ENCODE measurements around the gene DCAF8L1. TPM values are rescaled to one million over a fixed set of nuclear protein-coding genes. Genes with fewer than 3 reads are reported as not detected.
"Not testable (repeated sequence)": the region's sequence is repeated elsewhere in the genome, so short reads cannot be mapped to it uniquely, and the experiment has no call there.

The DCAF8L1 gene
- total RNA-seq: not detected

- CTCF ChIA-PET: no interaction called here
- no peaks in the 10 kb centered on the region for H3K27me3 Mint-ChIP-seq
- H3K4me3 Mint-ChIP-seq: no peak within 1 kb of the TSS
- DNase-seq: no peak
- H3K9me3 Mint-ChIP-seq (ENCODE audit: low read depth): peaks cover 5% of the 10 kb centered on the region
- no peak for ATAC-seq
- no peaks in the 10 kb centered on the region for H3K4me1 Mint-ChIP-seq
- H3K27ac Mint-ChIP-seq: no peak within 1 kb of the TSS
- no peaks in the 10 kb centered on the region for H3K36me3 Mint-ChIP-seq
These were observed at the start of gene DCAF8L1 for GRCh38 chrX:27981349-27981748. Gene DCAF8L1, minus strand, starts transcription at chrX:27981449. Its CDS starts 115 bp downstream, at chrX:27981334.

GRCh38 chrX:28022371-28022770 is 41.1 kb upstream of the DCAF8L1 start:
- no peak for DNase-seq
- Mint-ChIP-seq H3K9me3 (ENCODE audit: low read depth) (no peaks in the 10 kb centered on the region), H3K27ac (no peak overlapping the region), H3K4me1 (no peaks in the 10 kb centered on the region), H3K36me3 (no peaks in the 10 kb centered on the region), H3K27me3 (no peaks in the 10 kb centered on the region), H3K4me3 (no peak overlapping the region)
- ATAC-seq: no peak
- CTCF ChIA-PET: no interaction called here

GRCh38 chrX:28016823-28017222 is 35.6 kb upstream of the DCAF8L1 start:
- H3K9me3 Mint-ChIP-seq (ENCODE audit: low read depth): no peaks in the 10 kb centered on the region
- no peaks in the 10 kb centered on the region for H3K4me1 Mint-ChIP-seq
- DNase-seq (no peak), ATAC-seq (no peak)
- no peaks in the 10 kb centered on the region for H3K27me3 Mint-ChIP-seq
- H3K4me3 Mint-ChIP-seq: no peak overlapping the region
- no peaks in the 10 kb centered on the region for H3K36me3 Mint-ChIP-seq
- CTCF ChIA-PET: no interaction called here
- H3K27ac Mint-ChIP-seq: no peak overlapping the region

- ATAC-seq: no peak
- no peaks in the 10 kb centered on the region for H3K36me3 Mint-ChIP-seq
These were observed 34.7 kb upstream of the DCAF8L1 start for GRCh38 chrX:28015993-28016392.

GRCh38 chrX:28010875-28011274 is 29.6 kb upstream of the DCAF8L1 start:
- ATAC-seq (no peak), DNase-seq (no peak)
- CTCF ChIA-PET: no interaction called here
- H3K36me3 Mint-ChIP-seq: no peaks in the 10 kb centered on the region
- H3K27ac Mint-ChIP-seq: no peak overlapping the region
- no peak overlapping the region for H3K4me3 Mint-ChIP-seq
- H3K9me3 Mint-ChIP-seq (ENCODE audit: low read depth): peaks cover 2% of the 10 kb centered on the region
- no peaks in the 10 kb centered on the region for H3K4me1 Mint-ChIP-seq
- no peaks in the 10 kb centered on the region for H3K27me3 Mint-ChIP-seq

More at GRCh38 chrX:28015993-28016392, 34.7 kb upstream of the DCAF8L1 start:
- no peak for DNase-seq
- CTCF ChIA-PET: no interaction called here
- Mint-ChIP-seq H3K27ac (no peak overlapping the region), H3K9me3 (ENCODE audit: low read depth) (no peaks in the 10 kb centered on the region), H3K4me1 (no peaks in the 10 kb centered on the region), H3K27me3 (no peaks in the 10 kb centered on the region), H3K4me3 (no peak overlapping the region)

GRCh38 chrX:27998666-27999065 is 17.4 kb upstream of the DCAF8L1 start:
- Mint-ChIP-seq H3K27me3 (no peaks in the 10 kb centered on the region), H3K9me3 (ENCODE audit: low read depth) (peaks cover 2% of the 10 kb centered on the region), H3K27ac (no peak overlapping the region), H3K4me3 (no peak overlapping the region), H3K4me1 (no peaks in the 10 kb centered on the region), H3K36me3 (no peaks in the 10 kb centered on the region)
- DNase-seq (no peak), ATAC-seq (no peak)
- CTCF ChIA-PET: no interaction called here

GRCh38 chrX:27997622-27998021 is 16.4 kb upstream of the DCAF8L1 start:
- Mint-ChIP-seq H3K27ac (no peak overlapping the region), H3K27me3 (no peaks in the 10 kb centered on the region), H3K4me3 (no peak overlapping the region), H3K4me1 (no peaks in the 10 kb centered on the region), H3K36me3 (no peaks in the 10 kb centered on the region), H3K9me3 (ENCODE audit: low read depth) (peaks cover 2% of the 10 kb centered on the region)
- DNase-seq (no peak), ATAC-seq (no peak)
- CTCF ChIA-PET: no interaction called here

- ATAC-seq: no peak
- DNase-seq: no peak
- CTCF ChIA-PET: no interaction called here
- Mint-ChIP-seq H3K4me1 (no peaks in the 10 kb centered on the region), H3K27me3 (no peaks in the 10 kb centered on the region), H3K4me3 (no peak overlapping the region), H3K9me3 (ENCODE audit: low read depth) (peaks cover 2% of the 10 kb centered on the region), H3K27ac (no peak overlapping the region), H3K36me3 (no peaks in the 10 kb centered on the region)
These were observed 14.9 kb upstream of the DCAF8L1 start for GRCh38 chrX:27996132-27996531.

GRCh38 chrX:27995611-27996010 is 14.4 kb upstream of the DCAF8L1 start:
- H3K4me3 Mint-ChIP-seq: no peak overlapping the region
- CTCF ChIA-PET: no interaction called here

GRCh38 chrX:27987862-27988646 is 6.8 kb upstream of the DCAF8L1 start:
- CTCF ChIA-PET: no interaction called here
- ATAC-seq: no peak
- no peaks in the 10 kb centered on the region for H3K36me3 Mint-ChIP-seq
- no peaks in the 10 kb centered on the region for H3K4me1 Mint-ChIP-seq
- H3K27me3 Mint-ChIP-seq: no peaks in the 10 kb centered on the region
- no peaks in the 10 kb centered on the region for H3K9me3 Mint-ChIP-seq (ENCODE audit: low read depth)
- DNase-seq: no peak
- H3K27ac Mint-ChIP-seq: no peak overlapping the region
- no peak overlapping the region for H3K4me3 Mint-ChIP-seq

More at GRCh38 chrX:27995611-27996010, 14.4 kb upstream of the DCAF8L1 start:
- no peak for DNase-seq
- no peaks in the 10 kb centered on the region for H3K4me1 Mint-ChIP-seq
- ATAC-seq: no peak
- H3K9me3 Mint-ChIP-seq (ENCODE audit: low read depth): peaks cover under 1% of the 10 kb centered on the region
- no peaks in the 10 kb centered on the region for H3K27me3 Mint-ChIP-seq
- H3K27ac Mint-ChIP-seq: no peak overlapping the region
- H3K36me3 Mint-ChIP-seq: no peaks in the 10 kb centered on the region

GRCh38 chrX:27976934-27977333 is 4.3 kb downstream of the DCAF8L1 start:
- H3K4me1 Mint-ChIP-seq; DNase-seq; H3K4me3 Mint-ChIP-seq; H3K27me3 Mint-ChIP-seq; H3K9me3 Mint-ChIP-seq (ENCODE audit: low read depth); ATAC-seq; H3K36me3 Mint-ChIP-seq; H3K27ac Mint-ChIP-seq; CTCF ChIA-PET: not testable (repeated sequence)

- DNase-seq (no peak), ATAC-seq (no peak)
- Mint-ChIP-seq H3K27me3 (no peaks in the 10 kb centered on the region), H3K27ac (no peak overlapping the region), H3K4me3 (no peak overlapping the region), H3K9me3 (ENCODE audit: low read depth) (peaks cover 5% of the 10 kb centered on the region), H3K36me3 (no peaks in the 10 kb centered on the region), H3K4me1 (no peaks in the 10 kb centered on the region)
- CTCF ChIA-PET: no interaction called here
These were observed 5.0 kb downstream of the DCAF8L1 start for GRCh38 chrX:27976284-27976683.

GRCh38 chrX:27968878-27969277 is 12.4 kb downstream of the DCAF8L1 start:
- DNase-seq (no peak), ATAC-seq (no peak)
- CTCF ChIA-PET: no interaction called here
- no peaks in the 10 kb centered on the region for H3K36me3 Mint-ChIP-seq
- no peaks in the 10 kb centered on the region for H3K4me1 Mint-ChIP-seq
- no peaks in the 10 kb centered on the region for H3K9me3 Mint-ChIP-seq (ENCODE audit: low read depth)
- no peak overlapping the region for H3K27ac Mint-ChIP-seq
- no peak overlapping the region for H3K4me3 Mint-ChIP-seq
- H3K27me3 Mint-ChIP-seq: no peaks in the 10 kb centered on the region

- no peaks in the 10 kb centered on the region for H3K36me3 Mint-ChIP-seq
- no peak for ATAC-seq
These were observed 12.9 kb downstream of the DCAF8L1 start for GRCh38 chrX:27968352-27968751.

More at GRCh38 chrX:27968352-27968751, 12.9 kb downstream of the DCAF8L1 start:
- Mint-ChIP-seq H3K4me3 (no peak overlapping the region), H3K4me1 (no peaks in the 10 kb centered on the region), H3K27me3 (no peaks in the 10 kb centered on the region), H3K27ac (no peak overlapping the region), H3K9me3 (ENCODE audit: low read depth) (no peaks in the 10 kb centered on the region)
- DNase-seq: no peak
- CTCF ChIA-PET: no interaction called here
